GM12864 (cell line): Measurements from ENCODE around the gene GLS.

Experiments used
- DNase-seq: peaks from one replicate; pipeline ENCODE4 v3.0.0-alpha.2; 2011; ENCODE audit warnings: low read depth
- H3K4me3 ChIP-seq: 2 replicates; pipeline ENCODE4 v1.5.1; 2011; ENCODE audit warnings: mild to moderate bottlenecking, low read depth, low read length, control low read depth
- TF ChIP-seq, protein P1 (sequence below): IDR thresholded peaks from 2 replicates; pipeline ENCODE4 v1.5.1; 2011; ENCODE audit warnings: low read depth, mild to moderate bottlenecking, moderate library complexity, low read length, control low read depth, inconsistent platforms; ENCODE audit errors: missing control alignments

Gene GLS

GRCh38 chr2:190932514-190932913, 51.9 kb downstream of the GLS start:
- TF ChIP-seq, protein P1, sequence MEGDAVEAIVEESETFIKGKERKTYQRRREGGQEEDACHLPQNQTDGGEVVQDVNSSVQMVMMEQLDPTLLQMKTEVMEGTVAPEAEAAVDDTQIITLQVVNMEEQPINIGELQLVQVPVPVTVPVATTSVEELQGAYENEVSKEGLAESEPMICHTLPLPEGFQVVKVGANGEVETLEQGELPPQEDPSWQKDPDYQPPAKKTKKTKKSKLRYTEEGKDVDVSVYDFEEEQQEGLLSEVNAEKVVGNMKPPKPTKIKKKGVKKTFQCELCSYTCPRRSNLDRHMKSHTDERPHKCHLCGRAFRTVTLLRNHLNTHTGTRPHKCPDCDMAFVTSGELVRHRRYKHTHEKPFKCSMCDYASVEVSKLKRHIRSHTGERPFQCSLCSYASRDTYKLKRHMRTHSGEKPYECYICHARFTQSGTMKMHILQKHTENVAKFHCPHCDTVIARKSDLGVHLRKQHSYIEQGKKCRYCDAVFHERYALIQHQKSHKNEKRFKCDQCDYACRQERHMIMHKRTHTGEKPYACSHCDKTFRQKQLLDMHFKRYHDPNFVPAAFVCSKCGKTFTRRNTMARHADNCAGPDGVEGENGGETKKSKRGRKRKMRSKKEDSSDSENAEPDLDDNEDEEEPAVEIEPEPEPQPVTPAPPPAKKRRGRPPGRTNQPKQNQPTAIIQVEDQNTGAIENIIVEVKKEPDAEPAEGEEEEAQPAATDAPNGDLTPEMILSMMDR, result no peak
- no peak overlapping the region for H3K4me3 ChIP-seq
- DNase-seq, result no peak

DNA sequence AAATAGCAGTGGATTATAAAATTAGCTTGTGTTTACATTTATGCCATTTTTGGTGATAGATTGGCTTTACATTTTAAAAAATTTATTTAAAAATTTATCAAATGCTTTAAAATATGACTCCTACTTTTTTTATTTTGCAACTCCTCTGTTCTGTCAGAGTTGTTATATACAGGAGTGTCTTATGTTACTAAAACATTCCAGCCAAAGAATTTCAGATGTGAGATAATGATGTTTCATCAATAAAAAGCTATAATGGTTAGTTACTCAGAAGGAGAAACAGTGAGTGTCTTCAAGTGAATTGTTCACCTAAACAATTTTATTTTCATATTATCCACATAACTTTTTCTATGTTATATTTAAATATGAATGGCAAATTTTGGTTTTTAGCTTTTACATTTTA, 52.7 kb downstream of the GLS start:
- DNase-seq, result no peak
- H3K4me3 ChIP-seq, result no peak overlapping the region
- TF ChIP-seq, protein P1, result no peak

- DNase-seq, result no peak
- TF ChIP-seq, protein P1, result no peak
- H3K4me3 ChIP-seq, result no peak overlapping the region
These were observed 54.4 kb downstream of the GLS start for GRCh38 chr2:190935054-190935453.

- TF ChIP-seq, protein P1, result no peak
- no peak overlapping the region for H3K4me3 ChIP-seq
- no peak for DNase-seq
These were observed 58.2 kb downstream of the GLS start for GRCh38 chr2:190938771-190939335.

- TF ChIP-seq, protein P1, result no peak
- DNase-seq, result no peak
- no peak overlapping the region for H3K4me3 ChIP-seq
These were observed 59.8 kb downstream of the GLS start for GRCh38 chr2:190940454-190940853.

GRCh38 chr2:190941571-190941970, 61.0 kb downstream of the GLS start:
- TF ChIP-seq, protein P1, result no peak
- DNase-seq, result no peak

GRCh38 chr2:190942697-190943096, 62.1 kb downstream of the GLS start:
- H3K4me3 ChIP-seq, result no peak overlapping the region
- TF ChIP-seq, protein P1, result no peak
- no peak for DNase-seq

More at GRCh38 chr2:190941571-190941970, 61.0 kb downstream of the GLS start:
- no peak overlapping the region for H3K4me3 ChIP-seq
